Lung (tissue), 12 donors: ENCODE results near the gene HDAC4. TPM values are rescaled to one million over a fixed set of nuclear protein-coding genes. Genes with fewer than 3 reads are reported as not detected.

Source experiments
- ATAC-seq: fragments of 200-7000 bp; cut with Tn5 transposase; one replicate; pipeline ENCODE4 v1.9.1; 2020; ENCODE audit warnings: moderate number of reproducible peaks; ENCODE audit not compliant: insufficient read depth, low FRiP score
- DNase-seq, 3 donors: peaks; one replicate each; pipeline ENCODE4 v3.0.0-alpha.2; 2013 to 2017
- H3K27ac ChIP-seq, 2 donors: one replicate each; pipeline ENCODE4 v1.5.1; 2013; ENCODE audit warnings: mild to moderate bottlenecking in 2 of 2, moderate library complexity in 2 of 2, control low read depth in 1 of 2, inconsistent platforms in 1 of 2, low read depth in 1 of 2, low read length in 1 of 2
- H3K27me3 ChIP-seq, 3 donors: one replicate each; pipeline ENCODE4 v1.5.1; 2013; ENCODE audit warnings: low read length in 2 of 3; ENCODE audit not compliant: control insufficient read depth in 3 of 3, insufficient read depth in 3 of 3
- H3K36me3 ChIP-seq, 4 donors: one replicate each; pipeline ENCODE4 v1.5.1; 2013; ENCODE audit warnings: low read length in 4 of 4, mild to moderate bottlenecking in 1 of 4, moderate library complexity in 1 of 4; ENCODE audit not compliant: control insufficient read depth in 4 of 4, insufficient read depth in 4 of 4
- H3K4me1 ChIP-seq, 5 donors: one replicate each; pipeline ENCODE4 v1.5.1; 2013; ENCODE audit warnings: low read length in 5 of 5, mild to moderate bottlenecking in 2 of 5, moderate library complexity in 1 of 5; ENCODE audit not compliant: control insufficient read depth in 5 of 5, insufficient read depth in 5 of 5
- H3K4me3 ChIP-seq: one replicate; pipeline ENCODE4 v1.5.1; 2013; ENCODE audit warnings: mild to moderate bottlenecking, control low read depth, moderate library complexity
- H3K9ac ChIP-seq, 2 donors: one replicate each; pipeline ENCODE4 v1.5.1; 2013; ENCODE audit warnings: low read length in 2 of 2, control low read depth in 1 of 2; ENCODE audit not compliant: insufficient read depth in 1 of 2
- H3K9me3 ChIP-seq, 4 donors: one replicate each; pipeline ENCODE4 v1.5.1; 2013; ENCODE audit warnings: low read length in 3 of 4, mild to moderate bottlenecking in 1 of 4, moderate library complexity in 1 of 4; ENCODE audit not compliant: control insufficient read depth in 4 of 4, insufficient read depth in 3 of 4
- CTCF ChIP-seq: IDR thresholded peaks from 2 replicates; pipeline ENCODE4 v1.5.1; 2012; ENCODE audit warnings: mild to moderate bottlenecking; ENCODE audit errors: control extremely low read depth, extremely low read depth
- WGBS, 2 donors: extraction: QIAGEN DNeasy Blood & Tissue Kit; methylation state at CpG; one replicate each; pipeline ENCODE4 v1.1.7; 2013; 5-methylcytosine and 5-hydroxymethylcytosine counted together
- polyA plus RNA-seq, 2 donors: library from polyadenylated mRNA; stranded (reverse); fragments of 200-250 nt; gene quantifications; one replicate each; pipeline ENCODE4 v1.2.1, GENCODE V29; 2013
- total RNA-seq, 2 donors: library from RNA; depleted of rRNA in 1 of 2; stranded (reverse); fragments of >200 nt in 1 of 2; gene quantifications; one replicate each; pipeline ENCODE4 v1.2.1, GENCODE V29; 2014 to 2021
- donor health status: control.
- donor health status: control.
- donor health status: Bipolar disorder and iron deficiency.
- donor health status: healthy.
- donor health status: DM: yes; HTN: yes; CAD: no.

The HDAC4 gene
- total and polyA plus RNA-seq, 4 donors = 6.9 to 47.7 (median 20.7) TPM

- H3K36me3 ChIP-seq = peaks cover under 1 to 6% (median 3%) of the 10 kb centered on the region in 4 donors
- H3K9me3 ChIP-seq = peaks cover 0 to 9% (median 3%) of the 10 kb centered on the region in 4 donors
- no peak overlapping the region for H3K27ac ChIP-seq
- DNase-seq (no peak), ATAC-seq (no peak)
- no peak overlapping the region for H3K9ac ChIP-seq
- no peaks in the 10 kb centered on the region for H3K27me3 ChIP-seq
- no peak for TF ChIP-seq CTCF
- WGBS, 2 donors = 98% methylated on average over 27 of the region's 27 CpGs
- no peak overlapping the region for H3K4me3 ChIP-seq
- no peaks in the 10 kb centered on the region for H3K4me1 ChIP-seq
Measured at GRCh38 chr2:239169311-239170048, 231.3 kb downstream of the HDAC4 start.

- no peak for TF ChIP-seq CTCF
- DNase-seq (no peak), ATAC-seq (no peak)
- Histone ChIP-seq H3K36me3 (peaks cover 0 to 8% (median 3%) of the 10 kb centered on the region in 4 donors), H3K4me3 (no peak overlapping the region), H3K9me3 (peaks cover 0 to 9% (median 2%) of the 10 kb centered on the region in 4 donors), H3K9ac (no peak overlapping the region), H3K27ac (no peak overlapping the region), H3K4me1 (no peaks in the 10 kb centered on the region), H3K27me3 (no peaks in the 10 kb centered on the region)
- 97 to 98% methylated on average over 22 of the region's 22 CpGs for WGBS, 2 donors
Measured at GRCh38 chr2:239168575-239168974, 232.2 kb downstream of the HDAC4 start.

GRCh38 chr2:239167766-239168444 lies 232.9 kb downstream of the HDAC4 start:
- no peak overlapping the region for H3K27ac ChIP-seq
- no peak for TF ChIP-seq CTCF
- no peak overlapping the region for H3K4me3 ChIP-seq
- peaks cover 0 to 13% (median 3%) of the 10 kb centered on the region in 4 donors for H3K36me3 ChIP-seq
- 97% methylated on average over 26 of the region's 26 CpGs for WGBS, 2 donors
- no peak for ATAC-seq
- no peaks in the 10 kb centered on the region for H3K4me1 ChIP-seq
- no peaks in the 10 kb centered on the region for H3K27me3 ChIP-seq
- DNase-seq = no peak
- H3K9ac ChIP-seq = no peak overlapping the region
- H3K9me3 ChIP-seq = peaks cover 0 to 9% (median under 1%) of the 10 kb centered on the region in 4 donors
